GM18507 (cell line): ENCODE data around the gene UBE2D2.
"Not testable (repeated sequence)": the region's sequence is repeated elsewhere in the genome, so short reads cannot be mapped to it uniquely, and the experiment has no call there.

Experiments
- DNase-seq: peaks from one replicate; pipeline ENCODE4 v3.0.0; 2011; ENCODE audit warnings: low read depth; ENCODE audit not compliant: insufficient read length; ENCODE audit errors: extremely low spot score
- FAIRE-seq: peaks from 2 replicates; lab custom pipeline; 2011; peaks lifted over from hg19 to GRCh38; lab: Jason Lieb, UNC

The UBE2D2 gene

GRCh38 chr5:139543423-139543991 is 17.6 kb upstream of the UBE2D2 start:
- DNase-seq (peak; percentile 49), FAIRE-seq (peak; percentile 90)

- FAIRE-seq, DNase-seq: not testable (repeated sequence)
Observed at GRCh38 chr5:139546593-139546992, 14.5 kb upstream of the UBE2D2 start.

- FAIRE-seq: no peak
- DNase-seq: no peak
Observed at GRCh38 chr5:139549162-139549894, 11.8 kb upstream of the UBE2D2 start.

- FAIRE-seq, DNase-seq: not testable (repeated sequence)
Observed at GRCh38 chr5:139550051-139550872, 10.9 kb upstream of the UBE2D2 start.

- FAIRE-seq: no peak
- DNase-seq: no peak
Observed at GRCh38 chr5:139551191-139551889, 9.8 kb upstream of the UBE2D2 start.

GRCh38 chr5:139552893-139553575 is 8.1 kb upstream of the UBE2D2 start:
- DNase-seq: no peak
- no peak for FAIRE-seq

GRCh38 chr5:139554264-139554663 is 6.9 kb upstream of the UBE2D2 start:
- no peak for DNase-seq
- no peak for FAIRE-seq

- FAIRE-seq (no peak), DNase-seq (no peak)
Observed at GRCh38 chr5:139557811-139558210, 3.3 kb upstream of the UBE2D2 start.

GRCh38 chr5:139561655-139562451 is 714 bp downstream of the UBE2D2 start:
- DNase-seq: no peak
- no peak for FAIRE-seq

GRCh38 chr5:139562847-139563246 is 1.7 kb downstream of the UBE2D2 start:
- no peak for FAIRE-seq
- DNase-seq: no peak

GRCh38 chr5:139565411-139566305 is 4.5 kb downstream of the UBE2D2 start:
- FAIRE-seq (peak; percentile 94), DNase-seq (peak; percentile 45)

GRCh38 chr5:139566611-139567010 is 5.5 kb downstream of the UBE2D2 start:
- no peak for DNase-seq
- FAIRE-seq: no peak

- DNase-seq (no peak), FAIRE-seq (no peak)
Observed at GRCh38 chr5:139569270-139569955, 8.3 kb downstream of the UBE2D2 start.

GRCh38 chr5:139571543-139571942 is 10.4 kb downstream of the UBE2D2 start:
- no peak for FAIRE-seq
- no peak for DNase-seq

GRCh38 chr5:139571966-139572365 is 10.8 kb downstream of the UBE2D2 start:
- peak; percentile 9 for FAIRE-seq
- DNase-seq: no peak

GRCh38 chr5:139574641-139575312 is 13.6 kb downstream of the UBE2D2 start:
- DNase-seq (no peak), FAIRE-seq (peak; percentile 38)

GRCh38 chr5:139575313-139575646 is 14.1 kb downstream of the UBE2D2 start:
- DNase-seq: no peak
- FAIRE-seq: no peak
